Testis (tissue), 3 donors: ENCODE results near the gene GALNT17. TPM values are rescaled to one million over a fixed set of nuclear protein-coding genes. Genes with fewer than 3 reads are reported as not detected.

Experiments used
- DNase-seq: peaks from one replicate; pipeline ENCODE4 v3.0.0-alpha.2; 2019
- H3K27ac ChIP-seq, 2 donors: fragments of 200-600 bp; sonication (generic); one replicate each; pipeline ENCODE4 v1.5.1; 2019
- H3K27me3 ChIP-seq: fragments of 200-600 bp; sonication (generic); one replicate; pipeline ENCODE4 v1.5.1; 2019
- H3K36me3 ChIP-seq: fragments of 200-600 bp; sonication (generic); one replicate; pipeline ENCODE4 v1.5.1; 2017; ENCODE audit warnings: low read depth; ENCODE audit errors: missing control alignments
- H3K4me1 ChIP-seq: fragments of 200-600 bp; sonication (generic); one replicate; pipeline ENCODE4 v1.5.1; 2019
- H3K4me3 ChIP-seq, 2 donors: fragments of 200-600 bp; sonication (generic); one replicate each; pipeline ENCODE4 v1.5.1; 2017 to 2019
- H3K9me3 ChIP-seq: fragments of 200-600 bp; sonication (generic); one replicate; pipeline ENCODE4 v1.5.1; 2017
- POLR2A ChIP-seq: fragments of 450-650 bp; IDR thresholded peaks from one replicate; pipeline ENCODE4 v1.6.1; 2017; ENCODE audit warnings: antibody characterized with exemption, mild to moderate bottlenecking, moderate library complexity
- WGBS, 2 donors: methylation state at CpG; one replicate each; pipeline ENCODE4 v1.1.5; 2018; 5-methylcytosine and 5-hydroxymethylcytosine counted together
- intact Hi-C: fragments of 100-400 bp; cut with DNase I; formaldehyde crosslinking; loops from one replicate; pipeline ENCODE4 v1.15.1; 2023; ENCODE audit warnings: low total_unique reads
- polyA plus RNA-seq: library from polyadenylated mRNA; stranded (reverse); fragments of 350-450 nt; fragmentation: Illumina TruSeq; extraction: RNeasy Lipid Tissue Mini Kit (QIAGEN cat#74804); gene quantifications from one replicate; pipeline ENCODE4 v1.2.3, GENCODE V29; 2014; ENCODE audit warnings: low read depth, low replicate concordance; ENCODE audit not compliant: insufficient read depth
- total RNA-seq, 2 donors: library from RNA; depleted of rRNA; stranded (reverse); fragments of >200 nt; gene quantifications; one replicate each; pipeline ENCODE4 v1.2.3, GENCODE V29; 2016
- TF ChIP-seq, protein P1 (sequence below), 3 experiments: fragments of 450-650 bp in 2 of 3; fragments of 200-600 bp in 1 of 3; sonication (generic) in 1 of 3; IDR thresholded peaks; one replicate each; pipeline ENCODE4 v1.5.1; 2016 to 2019; ENCODE audit warnings: antibody characterized with exemption in 3 of 3, mild to moderate bottlenecking in 2 of 3, moderate library complexity in 1 of 3

Gene GALNT17
- total and polyA plus RNA-seq, 3 donors from 2014 or later, result 10.9 to 39.1 (median 29.4) TPM

DNA sequence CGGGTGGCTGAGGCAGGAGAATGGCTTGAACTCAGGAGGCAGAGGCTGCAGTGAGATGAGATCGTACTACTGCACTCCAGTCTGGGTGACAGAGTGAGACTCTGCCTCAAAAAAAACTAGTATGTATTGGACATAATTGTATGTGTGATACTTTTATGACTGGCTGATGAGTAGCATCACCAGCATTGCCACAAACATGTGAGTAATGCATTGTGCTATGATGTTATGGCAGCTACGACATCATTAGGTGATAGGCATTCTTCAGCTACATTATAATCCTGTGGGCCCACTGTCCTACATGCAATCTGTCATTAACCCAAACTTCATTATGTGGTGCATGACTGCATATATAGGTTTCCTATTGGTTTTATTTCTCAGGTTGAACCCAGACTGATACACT, 352.4 kb downstream of the GALNT17 start:
- 92 to 95% methylated on average over 3 of the region's 3 CpGs for WGBS, 2 donors
- DNase-seq, result no peak
- H3K27me3 ChIP-seq, result no peaks in the 10 kb centered on the region
- no peak overlapping the region for H3K4me3 ChIP-seq
- H3K27ac ChIP-seq, result no peak overlapping the region
- no peaks in the 10 kb centered on the region for H3K9me3 ChIP-seq
- H3K4me1 ChIP-seq, result no peaks in the 10 kb centered on the region
- no peaks in the 10 kb centered on the region for H3K36me3 ChIP-seq
- intact Hi-C loops, result no loop called here
- no peak for TF ChIP-seq POLR2A
- TF ChIP-seq, protein P1, sequence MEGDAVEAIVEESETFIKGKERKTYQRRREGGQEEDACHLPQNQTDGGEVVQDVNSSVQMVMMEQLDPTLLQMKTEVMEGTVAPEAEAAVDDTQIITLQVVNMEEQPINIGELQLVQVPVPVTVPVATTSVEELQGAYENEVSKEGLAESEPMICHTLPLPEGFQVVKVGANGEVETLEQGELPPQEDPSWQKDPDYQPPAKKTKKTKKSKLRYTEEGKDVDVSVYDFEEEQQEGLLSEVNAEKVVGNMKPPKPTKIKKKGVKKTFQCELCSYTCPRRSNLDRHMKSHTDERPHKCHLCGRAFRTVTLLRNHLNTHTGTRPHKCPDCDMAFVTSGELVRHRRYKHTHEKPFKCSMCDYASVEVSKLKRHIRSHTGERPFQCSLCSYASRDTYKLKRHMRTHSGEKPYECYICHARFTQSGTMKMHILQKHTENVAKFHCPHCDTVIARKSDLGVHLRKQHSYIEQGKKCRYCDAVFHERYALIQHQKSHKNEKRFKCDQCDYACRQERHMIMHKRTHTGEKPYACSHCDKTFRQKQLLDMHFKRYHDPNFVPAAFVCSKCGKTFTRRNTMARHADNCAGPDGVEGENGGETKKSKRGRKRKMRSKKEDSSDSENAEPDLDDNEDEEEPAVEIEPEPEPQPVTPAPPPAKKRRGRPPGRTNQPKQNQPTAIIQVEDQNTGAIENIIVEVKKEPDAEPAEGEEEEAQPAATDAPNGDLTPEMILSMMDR (IDR thresholded peaks at IDR 0.05), result no peak

DNA sequence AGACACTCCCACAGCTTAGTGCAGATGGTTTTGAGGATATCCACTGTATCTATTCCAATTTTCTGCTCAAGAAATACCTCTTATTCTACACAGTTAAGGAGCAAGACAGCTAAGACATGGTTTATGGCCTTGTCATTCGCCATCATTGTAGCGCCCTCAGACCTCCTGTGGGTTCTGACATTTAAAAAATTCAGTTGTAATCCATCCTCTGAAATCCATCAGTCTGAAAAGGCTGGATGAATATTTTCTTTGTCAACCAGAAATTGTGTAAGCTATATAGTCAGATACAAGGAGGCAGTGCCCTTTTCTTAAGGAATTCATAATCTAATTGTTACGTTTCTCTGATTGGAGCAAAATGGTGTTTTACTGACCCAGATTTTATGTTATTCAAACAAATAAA, 353.6 kb downstream of the GALNT17 start:
- H3K27ac ChIP-seq, result no peak overlapping the region
- intact Hi-C loops, result no loop called here
- H3K9me3 ChIP-seq, result no peaks in the 10 kb centered on the region
- H3K4me1 ChIP-seq, result no peaks in the 10 kb centered on the region
- 90 to 95% methylated on average over 3 of the region's 3 CpGs for WGBS, 2 donors
- H3K36me3 ChIP-seq, result no peaks in the 10 kb centered on the region
- no peak for DNase-seq
- no peak for TF ChIP-seq POLR2A
- TF ChIP-seq, protein P1 (IDR thresholded peaks at IDR 0.05), result no peak
- no peaks in the 10 kb centered on the region for H3K27me3 ChIP-seq
- no peak overlapping the region for H3K4me3 ChIP-seq

DNA sequence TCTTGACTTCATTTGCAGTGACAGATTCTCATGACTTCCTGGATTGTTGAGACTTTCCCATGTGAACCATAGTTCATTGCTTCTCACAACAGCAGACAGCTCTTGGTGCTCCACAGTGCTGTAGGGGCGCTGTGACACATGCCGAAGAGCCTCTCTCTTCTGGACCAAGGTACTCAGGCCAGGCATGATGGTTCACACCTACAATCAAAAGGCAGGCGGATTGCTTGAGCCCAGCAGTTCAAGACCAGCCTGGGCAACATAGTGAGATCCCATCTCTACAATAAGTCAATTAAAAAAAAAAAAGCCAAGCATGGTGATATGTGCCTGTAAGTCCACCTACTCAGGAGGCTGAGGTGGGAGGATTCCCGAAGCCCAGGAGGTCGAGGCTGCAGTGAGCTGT, 354.5 kb downstream of the GALNT17 start:
- no peak overlapping the region for H3K27ac ChIP-seq
- intact Hi-C loops, result no loop called here
- TF ChIP-seq, protein P1 (IDR thresholded peaks at IDR 0.05), result no peak
- TF ChIP-seq POLR2A, result no peak
- H3K4me1 ChIP-seq, result no peaks in the 10 kb centered on the region
- 85 to 94% methylated on average over 5 of the region's 5 CpGs for WGBS, 2 donors
- DNase-seq, result no peak
- no peaks in the 10 kb centered on the region for H3K27me3 ChIP-seq
- no peaks in the 10 kb centered on the region for H3K9me3 ChIP-seq
- no peaks in the 10 kb centered on the region for H3K36me3 ChIP-seq
- no peak overlapping the region for H3K4me3 ChIP-seq

GRCh38 chr7:71486856-71487628, 355.1 kb downstream of the GALNT17 start:
- Histone ChIP-seq H3K27ac (no peak overlapping the region), H3K27me3 (no peaks in the 10 kb centered on the region), H3K9me3 (no peaks in the 10 kb centered on the region), H3K4me1 (no peaks in the 10 kb centered on the region), H3K4me3 (no peak overlapping the region), H3K36me3 (no peaks in the 10 kb centered on the region)
- no peak for TF ChIP-seq POLR2A
- TF ChIP-seq, protein P1 (IDR thresholded peaks at IDR 0.05), result no peak
- intact Hi-C loops, result no loop called here
- DNase-seq, result no peak
- 77 to 85% methylated on average over 6 of the region's 6 CpGs for WGBS, 2 donors

DNA sequence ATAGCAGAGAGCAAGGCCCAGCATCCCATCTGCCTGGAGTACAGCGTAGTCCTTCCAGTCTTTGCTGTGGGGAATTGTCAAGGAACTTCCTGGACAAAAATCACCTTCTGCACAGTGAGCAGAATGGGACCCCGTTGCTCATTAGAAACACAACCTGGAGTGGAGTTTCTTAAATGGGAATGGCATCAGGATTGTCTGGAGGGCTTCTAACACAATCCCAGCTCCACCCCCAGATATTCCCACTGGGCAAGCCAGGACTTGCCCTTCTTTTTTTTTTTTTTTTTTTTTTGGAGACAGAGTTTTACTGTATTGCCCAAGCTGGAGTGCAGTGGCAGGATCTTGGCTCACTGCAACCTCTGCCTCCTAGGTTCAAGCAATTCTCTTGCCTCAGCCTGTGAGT, 356.4 kb downstream of the GALNT17 start:
- 53% methylated on average over 2 of the region's 2 CpGs for WGBS, 2 donors
- no peaks in the 10 kb centered on the region for H3K4me1 ChIP-seq
- no peaks in the 10 kb centered on the region for H3K27me3 ChIP-seq
- H3K4me3 ChIP-seq, result no peak overlapping the region
- DNase-seq, result no peak
- no peak overlapping the region for H3K27ac ChIP-seq
- TF ChIP-seq, protein P1 (IDR thresholded peaks at IDR 0.05), result no peak
- TF ChIP-seq POLR2A, result no peak
- H3K36me3 ChIP-seq, result no peaks in the 10 kb centered on the region
- intact Hi-C loops, result no loop called here
- no peaks in the 10 kb centered on the region for H3K9me3 ChIP-seq
